ENCODE results near the gene IL36RN.

Gene IL36RN

DNA sequence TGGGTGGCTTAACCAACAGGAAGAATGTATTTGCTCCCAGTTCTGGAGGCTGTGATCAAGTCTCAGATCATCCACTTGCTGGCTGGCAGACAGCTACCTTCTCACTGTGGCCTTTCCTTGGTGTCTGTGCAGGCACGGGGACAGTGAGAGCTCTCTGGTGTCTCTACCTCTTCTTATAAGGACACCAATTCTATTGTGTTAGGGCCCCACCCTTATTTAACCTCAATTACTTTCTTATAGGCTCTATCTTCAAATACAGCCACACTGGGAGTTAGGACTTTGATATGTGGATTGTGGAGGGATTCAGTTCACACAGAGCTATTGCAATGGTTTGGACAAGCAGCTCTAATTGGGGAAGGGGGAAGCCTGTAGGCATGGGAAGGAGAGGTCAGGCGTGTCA is 43.1 kb downstream of the IL36RN start:
- no peak for DNase-seq (ENCODE audit: low spot score)

DNA sequence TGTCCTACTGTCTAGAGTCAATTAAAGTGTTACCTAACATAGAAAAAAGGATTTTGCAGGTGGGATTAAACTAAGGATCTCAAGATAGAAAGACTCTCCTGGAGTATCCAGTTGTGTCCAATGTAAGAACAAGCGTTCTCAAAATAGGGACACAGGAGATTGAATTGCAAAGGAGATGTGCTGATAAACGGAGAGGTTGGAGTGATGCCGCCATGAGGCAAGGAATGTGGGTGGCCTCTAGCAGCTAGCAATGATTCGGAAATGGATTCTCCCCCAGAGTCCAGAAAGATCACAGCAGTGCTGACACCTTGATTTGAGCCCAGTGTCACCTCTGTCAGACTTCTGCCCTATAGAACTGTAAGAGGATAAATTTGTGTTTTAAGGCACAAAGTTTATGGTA is 44.3 kb downstream of the IL36RN start:
- no peak for DNase-seq (ENCODE audit: low spot score)

DNA sequence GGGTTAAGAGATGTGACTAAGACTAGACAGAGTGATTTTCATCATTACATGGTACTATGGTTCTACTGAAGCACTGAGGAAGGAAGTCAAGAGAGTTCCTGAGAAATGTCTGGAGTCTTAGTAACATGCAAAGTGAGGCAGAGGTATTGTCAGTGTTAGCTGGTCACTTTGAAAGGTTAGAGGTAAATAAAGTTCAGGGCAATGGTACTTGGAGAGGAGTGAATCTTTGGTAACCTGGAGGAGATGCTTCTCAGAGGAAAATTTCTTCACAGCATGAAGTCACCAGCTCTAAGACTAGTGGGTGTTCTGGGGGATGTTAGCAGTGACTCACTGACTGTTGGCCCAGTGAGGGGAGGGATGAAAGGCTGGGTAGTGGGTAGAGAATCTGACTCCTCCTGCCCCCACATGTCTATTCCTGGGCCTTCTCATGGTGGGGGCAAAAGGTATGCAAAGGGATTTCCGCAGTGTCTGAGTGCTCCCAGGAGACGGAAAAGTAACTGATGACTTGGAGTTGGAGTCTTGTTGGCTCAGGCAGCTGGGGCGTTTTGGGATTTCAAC is 45.1 kb downstream of the IL36RN start:
- DNase-seq (ENCODE audit: low spot score), result no peak

DNA sequence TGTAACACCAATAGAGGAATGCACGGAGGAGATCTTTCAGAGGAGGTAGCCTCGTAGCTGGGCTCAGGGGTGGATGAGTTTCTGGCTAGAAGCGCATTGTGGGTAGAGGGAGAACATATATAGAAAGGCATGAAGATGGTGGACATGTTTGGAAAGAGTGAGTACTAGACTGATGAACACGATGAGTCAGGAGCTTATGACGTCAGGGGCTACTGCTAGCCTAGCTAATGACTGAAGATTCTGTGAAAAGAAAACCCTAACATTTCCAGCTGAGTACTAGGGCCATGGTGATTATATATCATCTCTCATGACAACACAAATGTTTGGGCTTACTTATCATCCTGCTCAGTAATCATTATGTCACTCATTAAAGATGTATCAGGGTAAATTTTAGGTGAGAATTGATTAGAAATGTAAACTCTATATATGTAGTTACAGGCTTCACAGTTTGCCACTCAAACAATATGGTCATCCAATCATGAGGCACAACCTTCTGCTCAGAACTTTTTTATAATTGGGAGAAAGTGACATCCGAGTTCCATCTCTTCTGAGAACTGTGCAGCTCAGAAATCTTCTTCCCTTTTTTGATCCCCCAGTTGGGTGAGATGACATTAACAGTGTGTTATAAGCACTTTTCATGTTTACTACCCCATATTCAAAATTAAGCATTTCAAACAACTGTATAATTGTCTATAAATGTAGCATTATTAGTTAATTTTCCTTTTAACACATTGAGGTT is 46.2 kb downstream of the IL36RN start:
- peak; percentile 27 for DNase-seq (ENCODE audit: low spot score)

DNA sequence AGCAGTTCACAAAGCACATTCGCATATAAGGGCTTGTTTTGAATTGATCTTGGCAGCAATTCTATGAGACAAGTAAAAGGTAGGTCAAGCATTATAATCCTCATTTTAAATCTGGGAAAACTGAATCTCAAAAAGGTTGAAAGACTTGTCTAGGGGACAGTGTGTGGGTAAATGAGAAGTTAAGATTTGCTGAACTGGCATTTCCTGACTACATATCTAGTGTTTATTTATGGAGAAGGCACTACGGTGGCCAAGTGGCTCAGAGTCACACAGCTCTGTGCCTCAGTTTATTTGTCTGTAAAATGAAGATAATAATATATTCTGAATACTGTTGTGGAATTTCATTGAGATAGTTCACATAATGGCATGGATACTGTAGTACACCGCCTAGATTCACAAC is 52.1 kb downstream of the IL36RN start:
- DNase-seq (ENCODE audit: low spot score), result no peak

DNA sequence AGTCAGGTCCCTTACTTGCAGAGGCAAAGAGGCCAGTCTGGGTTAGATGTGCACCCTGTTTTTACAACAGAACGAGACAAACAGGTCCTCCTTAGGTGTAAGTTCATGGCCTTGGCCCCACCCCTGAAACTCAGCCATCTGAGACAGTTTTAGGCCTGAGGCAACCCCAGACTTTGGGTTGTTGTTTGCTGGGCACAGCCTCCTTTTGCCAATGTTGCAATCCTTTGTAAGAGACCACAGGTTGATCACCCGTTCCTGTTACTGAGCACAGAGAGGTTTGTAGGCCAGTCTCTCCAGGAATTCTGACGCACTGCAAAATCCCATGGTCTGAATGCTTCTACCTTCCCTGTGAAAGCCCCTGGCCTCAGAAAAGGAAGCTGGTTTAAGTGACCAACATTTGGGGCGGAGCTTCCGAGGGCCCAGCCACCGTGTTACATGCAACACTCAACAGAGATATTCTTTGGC is 52.9 kb downstream of the IL36RN start:
- DNase-seq (ENCODE audit: low spot score), result no peak

DNA sequence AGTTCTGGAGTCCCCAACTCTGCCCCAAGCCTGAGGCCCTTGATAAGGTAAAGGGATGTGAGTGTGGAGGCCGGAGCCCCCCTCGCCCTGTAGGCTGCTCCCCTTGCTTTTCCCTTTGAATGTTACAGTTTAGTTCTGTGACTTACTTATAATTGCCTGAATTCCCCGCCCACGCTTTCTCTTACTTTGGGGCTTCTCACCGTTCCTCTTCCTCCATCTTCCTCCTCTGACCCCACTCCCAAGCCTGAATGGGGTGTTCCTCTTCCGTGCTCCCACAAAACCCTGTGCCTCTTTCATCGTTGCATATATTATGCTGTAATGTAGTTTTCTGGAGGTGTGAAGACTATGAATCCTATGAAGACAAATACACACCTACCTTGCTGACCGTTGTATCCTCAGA is 53.4 kb downstream of the IL36RN start:
- DNase-seq (ENCODE audit: low spot score), result no peak

DNA sequence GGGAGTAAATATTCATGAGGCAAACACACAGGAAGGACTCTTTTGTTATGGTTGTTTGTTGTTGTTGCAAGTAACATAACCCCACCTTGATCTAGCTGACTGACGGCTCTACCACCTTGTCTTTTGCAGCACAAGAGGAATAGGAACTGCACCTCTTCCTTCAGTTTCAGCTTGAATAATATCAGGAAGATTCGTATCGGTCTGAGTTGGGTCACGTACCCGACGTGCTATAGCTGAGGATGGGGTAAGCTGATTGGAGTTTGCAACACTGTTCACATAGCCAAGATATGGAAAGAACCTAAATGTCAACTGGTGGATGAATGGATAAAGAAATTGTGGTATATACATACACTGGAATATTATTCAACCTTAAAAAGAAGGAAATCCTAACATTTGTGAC is 53.9 kb downstream of the IL36RN start:
- DNase-seq (ENCODE audit: low spot score), result no peak

DNA sequence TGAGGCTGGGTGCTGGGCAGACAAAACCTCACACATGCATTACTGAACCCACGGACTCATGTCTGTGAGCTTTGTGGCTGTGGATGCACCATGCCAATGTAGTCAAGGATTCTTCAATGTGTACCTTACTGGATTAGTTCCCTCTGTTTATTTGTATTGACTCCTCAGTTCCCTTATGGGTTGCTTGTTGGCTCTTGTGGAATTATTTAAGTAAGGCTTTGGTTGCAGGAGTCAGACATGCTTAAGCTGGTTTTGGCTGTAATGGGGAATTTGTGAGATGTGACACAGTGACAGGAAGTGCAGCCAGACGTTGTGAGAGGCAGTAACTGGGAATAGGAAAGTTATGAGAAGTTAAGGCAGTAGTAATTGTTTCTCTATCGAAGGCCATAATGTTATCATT is 54.8 kb downstream of the IL36RN start:
- no peak for DNase-seq (ENCODE audit: low spot score)
